H9 (cell line): ENCODE data around the gene MMP2. TPM values are rescaled to one million over a fixed set of nuclear protein-coding genes. Genes with fewer than 3 reads are reported as not detected.

Source experiments
- DNase-seq: peaks from one replicate; pipeline ENCODE4 v3.0.0-alpha.2; 2017
- H2AFZ ChIP-seq: one replicate; pipeline ENCODE4 v1.6.1; 2013; ENCODE audit warnings: mild to moderate bottlenecking, low read length, control low read depth, moderate library complexity
- H2AK5ac ChIP-seq: 2 replicates; pipeline ENCODE4 v1.6.1; 2013; ENCODE audit warnings: low read length, control low read depth, mixed read lengths; ENCODE audit not compliant: insufficient read length
- H2BK120ac ChIP-seq: one replicate; pipeline ENCODE4 v1.6.1; 2013; ENCODE audit warnings: low read depth, mild to moderate bottlenecking, low read length, control low read depth, inconsistent platforms; ENCODE audit not compliant: poor library complexity, severe bottlenecking
- H2BK12ac ChIP-seq: 2 replicates; pipeline ENCODE4 v1.6.1; 2013; ENCODE audit warnings: low read length, control low read depth, mixed read lengths, low read depth; ENCODE audit not compliant: insufficient read length
- H2BK15ac ChIP-seq: 2 replicates; pipeline ENCODE4 v1.6.1; 2013; ENCODE audit warnings: low read depth, low read length, control low read depth
- H2BK20ac ChIP-seq: one replicate; pipeline ENCODE4 v1.6.1; 2013; ENCODE audit warnings: low read depth, mild to moderate bottlenecking, low read length, control low read depth, inconsistent platforms; ENCODE audit not compliant: poor library complexity, severe bottlenecking
- H2BK5ac ChIP-seq: 2 replicates; pipeline ENCODE4 v1.6.1; 2013; ENCODE audit warnings: low read length, control low read depth, mixed read lengths; ENCODE audit not compliant: insufficient read length
- H3K14ac ChIP-seq: 2 replicates; pipeline ENCODE4 v1.6.1; 2013; ENCODE audit warnings: low read length, control low read depth; ENCODE audit not compliant: insufficient read depth
- H3K18ac ChIP-seq: 2 replicates; pipeline ENCODE4 v1.6.1; 2013; ENCODE audit warnings: low read depth, mild to moderate bottlenecking, mixed read lengths, low read length, control low read depth; ENCODE audit not compliant: insufficient read length
- H3K23ac ChIP-seq: 2 replicates; pipeline ENCODE4 v1.6.1; 2013; ENCODE audit warnings: low read length, control low read depth, mixed read lengths, low read depth; ENCODE audit not compliant: insufficient read length
- H3K23me2 ChIP-seq: 2 replicates; pipeline ENCODE4 v1.6.1; 2013; ENCODE audit warnings: low read depth, mild to moderate bottlenecking, mixed read lengths, low read length, control low read depth; ENCODE audit not compliant: insufficient read length, poor library complexity, severe bottlenecking
- H3K27ac ChIP-seq: 2 replicates; pipeline ENCODE4 v1.5.1; 2013; ENCODE audit warnings: low read length, control low read depth, mixed read lengths, low read depth; ENCODE audit not compliant: insufficient read length
- H3K27me3 ChIP-seq: 2 replicates; pipeline ENCODE4 v1.6.1; 2013; ENCODE audit warnings: low read length, control low read depth, inconsistent platforms; ENCODE audit not compliant: insufficient read depth
- H3K4ac ChIP-seq: 2 replicates; pipeline ENCODE4 v1.6.1; 2013; ENCODE audit warnings: low read depth, mild to moderate bottlenecking, control low read depth, inconsistent platforms, low read length, moderate library complexity
- H3K4me1 ChIP-seq: 2 replicates; pipeline ENCODE4 v1.6.1; 2013; ENCODE audit warnings: low read length, control low read depth, inconsistent platforms; ENCODE audit not compliant: insufficient read depth
- H3K4me2 ChIP-seq: 2 replicates; pipeline ENCODE4 v1.6.1; 2013; ENCODE audit warnings: low read length, control low read depth, mixed read lengths; ENCODE audit not compliant: insufficient read length, insufficient read depth
- H3K56ac ChIP-seq: 2 replicates; pipeline ENCODE4 v1.6.1; 2013; ENCODE audit warnings: low read depth, mild to moderate bottlenecking, mixed read lengths, low read length, control low read depth; ENCODE audit not compliant: insufficient read length
- H3K79me1 ChIP-seq: 2 replicates; pipeline ENCODE4 v1.6.1; 2013; ENCODE audit warnings: low read depth, mild to moderate bottlenecking, moderate library complexity, low read length, control low read depth, inconsistent platforms; ENCODE audit not compliant: insufficient read depth, poor library complexity, severe bottlenecking
- H3K79me2 ChIP-seq: 2 replicates; pipeline ENCODE4 v1.6.1; 2013; ENCODE audit warnings: low read length, control low read depth, inconsistent platforms; ENCODE audit not compliant: insufficient read depth
- H3K9ac ChIP-seq: 2 replicates; pipeline ENCODE4 v1.6.1; 2013; ENCODE audit warnings: low read length, control low read depth, mixed read lengths; ENCODE audit not compliant: insufficient read length; ENCODE audit errors: extremely low read depth
- H3K9me3 ChIP-seq: one replicate; pipeline ENCODE4 v1.6.1; 2013; ENCODE audit warnings: low read depth, low read length, inconsistent platforms; ENCODE audit not compliant: control insufficient read depth
- H3T11ph ChIP-seq: one replicate; pipeline ENCODE4 v1.6.1; 2013; ENCODE audit warnings: mild to moderate bottlenecking, low read length, control low read depth, inconsistent platforms
- H4K20me1 ChIP-seq: one replicate; pipeline ENCODE4 v1.6.1; 2013; ENCODE audit not compliant: control insufficient read depth, insufficient read length, insufficient read depth
- H4K5ac ChIP-seq: 2 replicates; pipeline ENCODE4 v1.6.1; 2013; ENCODE audit warnings: low read depth, mild to moderate bottlenecking, mixed read lengths, low read length, control low read depth; ENCODE audit not compliant: insufficient read length
- H4K8ac ChIP-seq: replicated peaks from 2 replicates; pipeline ENCODE4 v1.6.1; 2013; ENCODE audit warnings: low read length, control low read depth, mixed read lengths, low read depth; ENCODE audit not compliant: insufficient read length
- H4K91ac ChIP-seq: 2 replicates; pipeline ENCODE4 v1.6.1; 2013; ENCODE audit warnings: low read depth, mild to moderate bottlenecking, moderate library complexity, mixed read lengths, low read length, control low read depth; ENCODE audit not compliant: insufficient read length
- H3K27ac Mint-ChIP-seq, 3 experiments: 2 replicates in 2 of 3; 3 replicates in 1 of 3; pipeline ENCODE4 v1.8.0; 2020 to 2021; ENCODE audit warnings: mixed read lengths in 3 of 3, mild to moderate bottlenecking in 1 of 3, moderate library complexity in 1 of 3
- H3K27me3 Mint-ChIP-seq: 2 replicates; pipeline ENCODE4 v1.8.0; 2021; ENCODE audit warnings: low read depth, mild to moderate bottlenecking, moderate library complexity, mixed read lengths
- H3K36me3 Mint-ChIP-seq, 3 experiments: 2 replicates in 2 of 3; 3 replicates in 1 of 3; pipeline ENCODE4 v1.8.0; 2020 to 2021; ENCODE audit warnings: low read depth in 3 of 3, mixed read lengths in 3 of 3; ENCODE audit not compliant: insufficient read depth in 1 of 3
- H3K4me1 Mint-ChIP-seq, 2 experiments: 2 replicates each; pipeline ENCODE4 v1.8.0; 2020; ENCODE audit warnings: mixed read lengths in 2 of 2
- H3K4me3 Mint-ChIP-seq, 2 experiments: 2 replicates in 1 of 2; 3 replicates in 1 of 2; pipeline ENCODE4 v1.8.0; 2020 to 2021; ENCODE audit warnings: mild to moderate bottlenecking in 2 of 2, mixed read lengths in 2 of 2, moderate library complexity in 1 of 2
- H3K9me3 Mint-ChIP-seq, 2 experiments: 2 replicates in 1 of 2; 3 replicates in 1 of 2; pipeline ENCODE4 v1.8.0; 2020; ENCODE audit warnings: mild to moderate bottlenecking in 2 of 2, mixed read lengths in 2 of 2, moderate library complexity in 1 of 2
- CTCF ChIP-seq: fragments of 200-600 bp; sonication (generic); conservative IDR thresholded peaks from 3 replicates; pipeline ENCODE4 v1.8.0; 2021; ENCODE audit warnings: antibody characterized with exemption, mild to moderate bottlenecking
- WGBS: extraction: QIAGEN DNeasy Blood & Tissue Kit; methylation state at CpG from one replicate; pipeline ENCODE4 v1.1.7; 2013; ENCODE audit warnings: missing lambda C conversion rate, low lambda C conversion rate, mixed read lengths; ENCODE audit not compliant: insufficient read length; ENCODE audit errors: extremely low coverage; 5-methylcytosine and 5-hydroxymethylcytosine counted together
- total RNA-seq: library from RNA; stranded (reverse); gene quantifications from 2 replicates; pipeline ENCODE4 v1.2.1, GENCODE V29; 2021

Gene MMP2
- total RNA-seq, 1 experiment from 2014 or later, result 23.1 TPM

- no peak overlapping the region for H2BK20ac ChIP-seq
- H3K18ac ChIP-seq, result no peak overlapping the region
- no peak overlapping the region for H3T11ph ChIP-seq
- no peaks in the 10 kb centered on the region; the same call in 1 of the 2 replicates for H3K4me1 ChIP-seq
- TF ChIP-seq CTCF, result no peak
- WGBS, result no CpG with 5 or more reads among the region's 3 CpGs
- no peak overlapping the region for H2AK5ac ChIP-seq
- Mint-ChIP-seq H3K4me1 (peaks cover 37 to 39% of the 10 kb centered on the region in 2 experiments), H3K4me3 (0 out of 5 replicates have a peak overlapping the region, but pooled peaks of 1 of the 2 experiments have one; percentile 41), H3K9me3 (peaks cover 0 to 2% of the 10 kb centered on the region in 2 experiments; a peak in 2 of 5 replicates), H3K27me3 (peaks cover 93% of the 10 kb centered on the region), H3K27ac (no peak overlapping the region), H3K36me3 (no peaks in the 10 kb centered on the region; a peak in 1 of 7 replicates)
- H3K27ac ChIP-seq, result no peak overlapping the region
- H3K79me1 ChIP-seq, result no peaks in the 10 kb centered on the region
- H3K9me3 ChIP-seq, result no peaks in the 10 kb centered on the region
- no peak overlapping the region for H4K5ac ChIP-seq
- H3K27me3 ChIP-seq, result peaks cover 18% of the 10 kb centered on the region
- H3K4me2 ChIP-seq, result no peak overlapping the region
- H4K8ac ChIP-seq, result no peak overlapping the region
- H3K23me2 ChIP-seq, result peaks cover 12% of the 10 kb centered on the region
- no peak overlapping the region for H2BK15ac ChIP-seq
- H2BK120ac ChIP-seq, result no peak overlapping the region
- H3K9ac ChIP-seq, result no peak overlapping the region
- no peak overlapping the region for H2BK12ac ChIP-seq
- H4K91ac ChIP-seq, result no peak overlapping the region
- H3K79me2 ChIP-seq, result no peaks in the 10 kb centered on the region
- no peak overlapping the region for H2BK5ac ChIP-seq
- no peak overlapping the region for H3K56ac ChIP-seq
- no peak overlapping the region for H3K4ac ChIP-seq
- no peak overlapping the region for H2AFZ ChIP-seq
- no peak overlapping the region for H3K23ac ChIP-seq
- no peaks in the 10 kb centered on the region for H4K20me1 ChIP-seq
- DNase-seq, result no peak
- H3K14ac ChIP-seq, result no peak overlapping the region
Measured at GRCh38 chr16:55474821-55475220, 4.2 kb upstream of the MMP2 start.
